HG02981 (cell line): ENCODE results near the gene COL23A1.

ENCODE experiments used
- ATAC-seq: cut with Tn5 transposase; IDR thresholded peaks from one replicate; pipeline ENCODE4 v1.9.1; 2021; ENCODE audit warnings: mild to moderate bottlenecking, moderate library complexity; ENCODE audit not compliant: unreplicated experiment

COL23A1 gene

DNA sequence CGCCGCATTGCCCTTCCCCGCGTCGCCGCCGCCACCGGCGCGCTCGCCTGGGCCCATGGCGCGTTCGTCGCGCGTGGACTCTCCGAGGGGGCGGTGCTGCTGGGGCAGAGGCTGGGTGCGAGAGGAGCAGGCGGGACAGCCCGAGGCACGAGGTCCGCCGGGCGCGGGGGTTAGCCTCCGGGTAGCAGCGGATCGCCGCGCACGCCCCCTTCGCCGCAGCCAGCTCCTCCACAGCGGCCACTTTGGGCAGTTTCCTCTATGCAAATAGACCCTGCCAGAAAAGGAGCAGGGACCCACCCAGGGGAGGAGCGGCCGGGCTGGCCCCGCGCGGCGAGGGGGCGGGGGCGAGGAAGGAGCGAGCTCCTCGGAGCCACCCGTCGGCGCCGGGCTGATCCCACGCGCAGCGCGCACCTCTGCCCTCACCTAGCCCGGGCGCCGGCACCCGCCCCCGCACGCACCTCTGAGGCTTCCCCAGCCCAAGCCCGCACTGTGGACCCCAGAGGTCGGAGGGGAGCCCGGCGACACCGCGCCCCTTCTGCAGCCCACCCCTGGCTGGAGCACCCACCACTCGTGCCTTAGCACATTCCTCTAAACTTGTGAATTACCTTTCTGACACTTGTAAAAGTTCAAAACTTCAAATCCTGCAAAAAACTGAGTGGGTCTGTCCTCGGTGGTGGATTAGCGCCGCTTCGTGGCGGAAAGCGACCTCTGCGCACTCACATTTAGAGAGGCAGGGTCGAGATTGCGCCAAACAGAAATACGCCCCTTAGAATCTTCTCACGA is at the start of gene COL23A1:
Gene COL23A1 (minus strand): TSS at position 253 of the 783 bp plus-strand sequence.
- ATAC-seq: no peak

DNA sequence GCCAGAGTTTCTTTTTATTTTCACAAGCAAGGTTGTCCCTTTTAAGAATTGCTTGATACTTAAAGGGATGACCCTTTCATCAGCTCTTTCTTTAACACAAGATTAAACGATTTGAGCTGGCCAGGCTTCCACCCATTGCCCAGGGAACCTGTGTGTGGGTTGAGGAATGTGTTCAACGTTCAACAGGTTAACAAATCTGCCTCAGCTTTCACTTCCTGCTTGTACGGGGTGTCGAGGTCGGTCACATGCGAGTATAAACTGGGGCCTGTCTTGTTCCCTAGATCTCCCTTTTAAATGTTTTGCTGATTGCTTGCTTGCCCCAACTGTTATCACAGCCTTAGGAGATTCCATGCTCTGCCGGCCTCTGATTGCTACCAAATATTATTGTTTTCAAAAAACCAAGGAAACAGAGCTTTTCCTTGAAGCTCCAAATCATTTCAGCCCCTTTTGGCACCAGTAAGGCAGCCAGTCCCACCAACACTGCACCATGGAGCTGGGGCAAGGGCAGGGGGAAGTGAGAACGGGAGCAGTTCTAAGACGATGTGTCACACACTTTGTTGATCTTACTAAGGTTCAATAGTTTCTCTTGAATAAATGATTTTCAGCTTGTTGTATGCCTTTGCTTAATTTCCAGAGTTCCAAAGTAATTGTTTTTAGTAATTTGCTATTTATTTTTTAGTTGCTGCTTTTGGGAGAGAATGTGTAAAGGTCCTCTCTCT is 47.3 kb upstream of the COL23A1 start:
- ATAC-seq: no peak

DNA sequence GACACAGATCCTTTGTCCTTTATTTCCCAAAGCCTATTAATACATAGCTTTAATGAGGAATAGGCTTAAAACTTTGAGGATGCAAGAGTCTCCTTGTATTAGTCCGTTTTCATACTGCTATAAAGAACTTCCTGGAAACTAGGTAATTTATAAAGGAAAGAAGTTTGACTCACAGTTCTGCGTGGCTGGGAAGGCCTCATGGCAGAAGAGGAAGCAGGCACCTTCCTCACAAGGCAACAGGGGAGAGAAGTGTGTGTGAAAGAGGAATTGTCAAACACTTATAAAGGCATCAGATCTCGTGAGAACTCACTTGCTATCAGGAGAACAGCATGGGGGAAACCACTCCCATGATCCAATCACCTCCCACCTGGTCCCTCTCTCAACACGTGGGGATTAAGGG is 42.1 kb upstream of the COL23A1 start:
- ATAC-seq: no peak

DNA sequence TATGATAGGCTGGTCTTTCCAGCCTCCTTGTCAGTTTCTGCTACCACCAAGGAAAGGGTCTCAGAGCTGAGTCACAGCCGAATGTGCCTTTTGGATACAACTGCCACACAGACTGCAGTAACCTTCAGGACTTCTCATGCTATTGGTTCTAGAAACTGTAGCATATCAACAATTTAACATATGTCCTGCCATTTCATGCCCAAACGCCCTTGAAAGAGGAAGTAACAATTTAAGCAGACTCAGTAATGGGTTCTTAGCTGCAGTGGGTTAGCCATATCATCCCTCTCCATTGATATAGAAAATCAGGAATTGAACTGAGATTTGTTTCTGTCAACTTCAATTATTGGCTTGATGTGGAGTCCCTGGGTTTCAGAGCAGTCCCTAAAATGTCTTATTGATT is 40.8 kb upstream of the COL23A1 start:
- no peak for ATAC-seq

DNA sequence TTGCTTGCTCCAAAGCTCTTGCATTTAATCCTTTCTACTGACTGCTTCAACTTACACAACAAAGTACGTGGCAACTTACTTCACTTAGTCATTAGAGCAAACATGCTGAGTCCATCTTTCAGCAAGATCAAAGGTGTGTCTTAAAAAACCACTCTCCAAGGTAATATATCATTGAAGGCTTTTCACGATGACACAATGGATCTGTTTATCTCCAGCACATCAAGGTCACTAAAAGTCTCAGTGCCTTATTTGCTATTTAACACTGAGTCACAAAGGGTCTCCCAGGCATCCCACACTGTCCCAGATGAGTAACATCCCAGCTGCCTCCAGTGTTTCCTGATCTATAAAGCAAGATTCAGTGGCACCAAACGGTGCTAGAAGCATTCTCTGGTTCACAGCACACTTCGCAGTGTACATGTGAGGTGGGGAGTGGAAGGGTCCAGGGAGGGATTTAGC is 40.3 kb upstream of the COL23A1 start:
- no peak for ATAC-seq

DNA sequence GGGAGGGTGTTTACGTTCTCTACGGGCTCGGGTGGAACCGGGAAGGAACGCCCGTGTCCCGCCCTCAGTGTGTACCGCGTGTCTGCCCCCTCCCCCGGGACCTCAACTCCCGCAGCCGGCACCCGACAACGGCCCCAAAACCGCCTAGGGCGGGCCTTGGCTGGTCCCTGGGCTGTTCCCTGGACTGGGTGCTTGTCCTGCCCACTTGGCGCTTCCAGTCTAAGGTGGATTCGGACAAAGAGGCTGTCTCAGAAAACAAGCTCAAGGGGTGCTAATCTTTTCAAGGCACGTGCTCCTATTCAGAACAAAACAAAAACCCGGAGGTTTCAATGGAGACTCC is 37.0 kb upstream of the COL23A1 start:
- ATAC-seq: no peak

DNA sequence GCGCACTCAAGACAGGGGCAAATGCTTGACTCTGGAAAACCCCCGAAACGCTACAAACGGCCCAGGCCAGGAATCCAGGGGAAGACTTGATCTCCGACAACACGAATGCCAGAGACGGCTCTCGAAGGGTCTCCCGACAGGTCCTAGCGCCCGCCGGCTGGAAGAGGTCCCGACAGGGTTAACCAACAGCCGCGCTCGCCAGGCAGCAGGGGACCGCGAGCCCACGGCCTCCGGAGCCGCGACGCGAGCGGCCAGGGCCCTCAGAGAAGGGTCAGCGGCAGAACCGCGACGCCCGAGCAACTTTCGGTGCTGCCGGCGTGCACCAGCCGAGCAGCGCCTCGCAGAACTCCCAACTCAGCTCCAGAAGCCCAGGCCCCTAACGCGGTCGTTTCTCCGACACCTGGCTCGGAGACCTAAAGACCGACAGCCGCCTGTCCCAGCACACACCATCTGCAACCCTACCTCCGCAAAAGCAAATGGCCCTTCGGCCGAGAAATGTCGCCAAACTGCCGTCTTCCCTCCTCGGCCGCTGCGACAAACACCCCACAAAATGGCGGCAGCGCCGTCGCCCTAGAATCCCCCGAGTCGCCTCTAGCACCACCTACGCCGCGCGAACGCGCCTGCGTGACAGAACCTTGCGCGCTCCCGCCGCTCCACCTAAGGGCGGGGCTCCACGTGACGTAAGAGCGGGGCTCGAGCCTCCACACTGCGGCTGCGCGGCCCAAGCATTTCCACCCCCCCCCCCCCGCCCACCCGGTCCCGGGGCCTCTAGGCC is 36.5 kb upstream of the COL23A1 start, which contains the start of gene CLK4:
Gene CLK4 (minus strand): TSS at position 567 of the 775 bp plus-strand sequence. CDS start 3,634 bp downstream, outside the sequence.
- ATAC-seq: peak; percentile 75

DNA sequence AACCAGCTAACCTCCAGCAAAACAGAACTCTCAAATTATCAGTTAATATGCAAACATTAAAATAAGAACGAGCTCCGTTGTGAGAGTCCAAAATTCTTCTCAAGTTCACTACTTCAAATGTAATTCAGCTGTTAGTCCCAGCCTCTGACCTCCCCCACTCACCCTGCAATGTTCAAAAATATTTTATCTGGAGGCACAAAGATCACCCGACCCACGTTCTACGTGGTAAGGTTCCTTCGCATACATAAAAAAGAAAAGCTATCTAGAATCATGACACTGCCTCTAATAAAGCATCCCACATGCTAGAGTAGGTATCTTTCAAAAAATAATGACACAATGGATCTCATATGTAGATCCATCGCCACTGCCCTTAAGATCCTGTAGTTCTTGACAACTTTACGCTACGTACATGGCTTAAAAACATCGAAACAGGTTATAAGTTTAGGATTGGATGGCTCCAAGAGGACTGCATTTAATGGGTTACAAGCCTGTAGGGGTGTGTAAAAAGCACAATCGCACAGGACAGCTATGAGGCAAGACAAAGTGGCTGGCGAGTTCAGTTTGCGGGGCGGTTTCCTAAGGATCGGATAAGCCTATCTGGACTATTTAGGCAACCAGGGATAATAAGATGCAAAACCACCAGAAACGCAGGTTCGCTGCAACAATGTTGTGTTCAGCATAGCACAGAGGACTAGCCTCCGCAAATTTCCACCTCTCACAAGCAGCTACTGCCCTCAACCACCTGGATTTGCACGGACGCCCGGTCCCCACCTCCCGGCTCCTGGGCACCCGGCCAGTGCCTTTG is 35.7 kb upstream of the COL23A1 start:
- peak; percentile 8 for ATAC-seq

DNA sequence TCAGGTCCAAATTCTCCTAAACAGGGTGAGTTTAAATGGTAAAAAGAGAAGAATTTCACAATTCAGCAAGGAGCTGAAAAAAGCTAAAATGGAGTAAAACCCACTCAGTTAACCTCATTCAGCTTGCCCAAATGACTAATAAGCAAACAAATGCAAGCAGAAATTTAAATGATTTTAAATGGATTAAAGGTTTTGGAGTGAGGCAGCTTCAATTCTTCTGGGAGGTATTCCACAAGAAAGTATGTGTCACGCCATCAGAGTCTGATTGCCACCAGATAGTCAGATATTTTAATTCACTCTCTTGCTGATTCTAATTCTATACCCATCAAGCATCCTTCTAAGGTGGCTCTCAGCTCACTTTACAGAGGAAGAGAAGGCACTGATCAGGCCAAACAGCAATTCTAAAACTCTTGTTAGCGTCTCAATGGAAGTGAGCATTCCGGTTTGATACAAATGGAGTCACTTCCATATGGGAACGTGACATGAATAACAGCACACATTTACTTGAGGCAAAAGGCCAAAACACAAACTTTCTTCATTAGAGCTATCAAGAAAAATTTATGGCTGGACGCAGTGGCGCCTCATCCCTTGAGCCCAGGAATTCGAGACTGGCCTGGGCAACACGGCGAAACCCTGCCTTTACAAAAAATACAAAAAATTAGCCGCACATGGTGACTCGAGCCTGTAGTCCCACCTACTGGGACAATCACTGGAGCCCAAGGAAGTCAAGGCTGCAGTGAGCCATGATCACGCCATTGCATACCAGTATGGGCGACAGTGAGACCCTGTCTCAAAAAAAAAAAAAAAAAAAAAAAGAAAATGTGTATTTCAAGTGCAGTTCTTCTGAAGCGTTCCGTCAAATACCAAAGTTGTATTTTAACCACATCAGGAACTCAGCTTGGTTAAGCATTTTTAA is 34.7 kb upstream of the COL23A1 start:
- no peak for ATAC-seq

DNA sequence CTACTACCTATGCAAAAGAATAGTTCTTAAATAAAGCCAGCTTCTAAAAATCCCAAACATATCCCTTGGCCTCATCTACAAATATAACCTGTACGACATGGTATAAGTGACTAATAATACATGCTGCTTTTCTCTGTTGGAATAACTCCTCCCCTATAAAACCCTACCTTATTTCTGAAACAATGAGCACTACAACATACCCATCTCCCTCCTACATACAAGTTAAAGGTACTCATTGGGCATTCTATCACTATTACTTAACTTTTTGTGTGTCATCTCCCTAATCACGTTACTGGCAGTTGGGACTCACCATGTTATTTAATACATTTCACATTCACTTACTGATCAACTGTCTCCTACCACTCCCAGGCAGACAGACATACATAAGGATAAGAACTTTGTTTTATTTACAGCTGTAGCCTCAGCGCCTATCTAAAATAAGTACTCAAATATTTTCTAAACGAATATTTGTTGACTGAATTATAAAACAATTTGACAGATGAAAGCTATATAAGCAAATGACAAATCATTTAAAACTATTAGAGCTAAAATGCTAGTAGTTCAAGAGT is 32.6 kb upstream of the COL23A1 start:
- no peak for ATAC-seq

DNA sequence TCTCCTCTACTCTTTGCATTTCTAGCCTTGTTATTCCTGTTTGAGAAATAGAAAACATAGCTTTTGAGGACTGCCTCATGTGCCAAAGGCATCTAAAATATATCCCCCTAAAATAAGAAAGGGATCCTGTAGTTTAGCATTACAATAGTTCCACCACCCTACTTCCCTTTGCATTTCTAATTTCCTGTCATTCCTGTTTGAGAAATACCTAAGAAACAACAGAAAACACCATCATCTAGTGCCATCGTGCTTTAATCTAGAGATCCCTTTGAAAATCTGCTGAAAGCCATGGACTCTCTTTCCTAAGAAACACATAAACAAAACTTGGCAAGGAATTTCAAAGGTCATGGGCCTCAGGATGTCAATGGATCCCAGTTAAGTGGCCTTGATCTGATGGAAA is 29.2 kb upstream of the COL23A1 start:
- no peak for ATAC-seq

DNA sequence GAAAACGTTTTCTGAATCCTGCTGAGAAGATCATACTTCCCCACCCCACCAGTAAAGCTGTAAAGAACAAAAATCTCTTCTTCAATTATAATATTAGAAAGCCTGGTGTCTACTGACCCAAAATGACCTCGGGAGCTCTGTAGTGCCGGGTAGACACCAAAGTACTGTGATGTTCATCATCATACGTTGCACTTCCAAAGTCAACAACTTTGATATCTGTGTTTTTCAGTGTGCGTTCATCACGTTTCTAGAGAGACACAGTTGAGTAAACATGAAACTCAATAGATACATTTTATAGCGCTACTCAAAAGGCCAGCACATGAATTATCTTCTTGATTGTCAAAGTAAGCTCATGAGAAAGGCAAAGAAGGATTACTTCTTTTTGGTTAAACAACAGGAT is 22.1 kb upstream of the COL23A1 start:
- no peak for ATAC-seq

DNA sequence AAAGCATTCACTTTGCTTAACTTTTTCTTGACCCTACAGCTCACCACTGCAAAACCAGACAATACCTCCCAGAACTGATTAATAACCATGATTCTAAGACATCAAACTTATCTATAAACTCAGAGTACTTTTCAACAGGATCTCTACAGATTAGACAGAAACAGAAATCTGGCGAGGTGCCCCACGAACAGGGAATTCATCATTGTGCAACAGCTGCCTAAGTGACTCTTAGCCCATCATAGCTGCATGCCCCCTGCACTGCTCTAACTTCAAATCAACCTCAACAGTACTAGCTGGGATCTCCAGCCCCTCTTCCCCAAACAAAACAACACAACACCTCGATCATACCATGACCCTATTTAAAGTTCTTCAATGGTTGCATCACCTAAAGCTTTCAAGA is 16.1 kb upstream of the COL23A1 start:
- no peak for ATAC-seq

DNA sequence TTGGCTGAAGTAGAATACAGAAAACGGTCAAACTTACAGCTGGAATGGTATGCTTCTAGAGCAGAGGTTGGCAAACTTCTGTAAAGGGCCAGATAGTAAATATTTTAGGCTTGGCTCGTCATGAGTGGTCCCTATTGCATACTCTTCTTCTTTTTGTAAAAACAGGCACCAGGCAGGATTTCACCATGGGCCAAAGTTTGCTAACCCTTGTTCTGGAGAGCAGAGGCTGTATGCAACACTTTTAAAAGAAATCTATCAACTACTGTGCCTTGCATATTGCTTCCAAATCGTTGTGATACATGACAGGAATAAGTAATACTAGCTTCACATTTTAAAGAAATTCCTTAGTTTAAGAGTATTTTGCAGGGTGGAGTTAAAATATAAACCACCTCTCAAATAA is 15.6 kb upstream of the COL23A1 start:
- ATAC-seq: no peak

DNA sequence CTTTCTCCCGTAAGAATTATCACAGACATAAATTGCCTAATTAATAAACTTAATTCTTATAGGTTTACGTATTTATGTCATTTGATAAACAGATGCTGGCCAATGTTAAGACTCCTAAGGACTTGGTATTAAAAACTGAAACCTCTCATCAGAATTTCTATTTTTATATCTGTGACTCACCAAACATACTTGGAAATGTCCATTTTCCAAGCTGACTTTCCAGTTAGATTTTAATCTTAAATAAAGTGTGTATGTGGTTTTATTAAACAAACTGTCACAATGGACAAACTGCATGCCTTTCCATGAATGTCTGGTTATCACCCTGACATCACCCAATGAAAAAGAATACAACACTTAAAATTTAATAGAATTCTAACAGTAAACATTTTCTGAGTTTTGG is 12.6 kb upstream of the COL23A1 start:
- ATAC-seq: no peak

DNA sequence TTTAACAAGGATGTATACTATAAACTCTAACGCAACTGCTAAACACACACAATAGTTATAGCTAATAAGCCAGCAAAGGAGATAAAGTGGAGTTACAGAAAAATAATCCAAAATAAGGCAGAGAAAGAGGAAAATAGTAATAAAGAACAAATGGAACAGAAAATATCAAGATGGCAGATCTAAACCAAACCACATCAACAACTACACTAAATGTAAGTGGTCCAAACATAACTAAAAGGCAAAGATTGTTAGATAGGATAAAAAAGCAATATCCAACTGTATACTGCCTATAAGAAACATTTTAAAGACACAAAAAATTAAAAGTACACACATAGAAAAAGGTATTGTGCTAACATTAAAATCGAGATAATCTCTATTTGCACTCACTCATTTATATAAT is 5.6 kb upstream of the COL23A1 start:
- ATAC-seq: no peak

DNA sequence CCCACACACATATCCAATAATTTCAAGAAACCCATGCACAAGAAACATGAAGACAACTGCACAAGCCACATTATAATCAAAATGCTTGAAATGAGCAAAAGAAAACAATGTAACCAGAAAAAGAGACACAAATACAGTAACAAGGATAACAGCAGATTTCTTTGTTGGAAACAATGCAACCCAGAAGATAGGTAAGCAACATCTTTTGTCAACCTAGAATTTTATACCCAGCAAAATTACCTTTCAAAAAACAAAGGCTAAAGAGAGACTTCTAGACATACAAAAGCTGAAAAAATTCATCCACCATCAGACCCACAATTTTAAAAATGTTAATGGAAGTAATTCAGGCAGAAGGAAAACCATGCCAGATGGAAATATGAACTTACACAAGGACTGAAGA is 5.0 kb upstream of the COL23A1 start:
- no peak for ATAC-seq

DNA sequence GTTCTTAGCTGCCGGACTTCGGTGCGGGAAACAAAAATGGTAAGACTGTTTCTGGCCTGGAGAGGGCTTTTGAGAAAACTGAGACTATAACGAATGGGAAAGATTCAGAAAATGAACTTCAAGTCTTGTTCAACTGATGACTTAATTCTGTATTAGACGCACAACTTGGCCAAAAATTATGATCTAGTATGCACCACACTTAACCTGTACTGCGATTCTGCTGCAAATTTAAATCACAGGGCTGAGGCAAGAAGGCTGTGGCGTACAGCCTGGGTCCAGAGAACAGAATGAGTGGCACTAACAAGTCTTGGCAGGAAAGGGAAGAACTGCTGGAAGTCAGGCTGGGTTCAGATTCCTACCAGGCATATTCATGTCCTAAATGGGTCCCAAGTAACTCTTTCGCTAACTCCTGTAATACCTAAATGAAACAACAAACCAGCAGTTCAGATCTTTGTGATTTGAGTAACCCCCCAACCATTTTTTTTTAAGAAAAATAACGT is 781 bp upstream of the COL23A1 start:
- ATAC-seq: no peak
